GM23338 (cell line): Measurements from ENCODE around the gene SNCB. TPM values are rescaled to one million over a fixed set of nuclear protein-coding genes. Genes with fewer than 3 reads are reported as not detected.

Source experiments
- ATAC-seq: fragments of 200-7000 bp; cut with Tn5 transposase; 3 replicates; pipeline ENCODE4 v1.9.1; 2020
- DNase-seq: peaks from one replicate; pipeline ENCODE4 v3.0.0-alpha.2; 2015; ENCODE audit warnings: low spot score
- H2AFZ ChIP-seq: fragments of 200-600 bp; sonication (generic); 2 replicates; pipeline ENCODE4 v1.8.0; 2016; ENCODE audit warnings: antibody characterized with exemption, mild to moderate bottlenecking, moderate library complexity
- H3F3A ChIP-seq: fragments of 200-600 bp; sonication (generic); replicated peaks from 2 replicates; pipeline ENCODE4 v1.8.0; 2017; ENCODE audit warnings: antibody characterized with exemption, mixed run types, low read depth
- H3K27ac ChIP-seq: fragments of 200-600 bp; sonication (generic); 2 replicates; pipeline ENCODE4 v1.6.1; 2016; ENCODE audit warnings: low read depth
- H3K27me3 ChIP-seq: fragments of 200-600 bp; sonication (generic); 2 replicates; pipeline ENCODE4 v1.8.0; 2016; ENCODE audit warnings: mild to moderate bottlenecking, mixed run types, moderate library complexity; ENCODE audit not compliant: insufficient read depth
- H3K36me3 ChIP-seq: fragments of 200-600 bp; sonication (generic); 2 replicates; pipeline ENCODE4 v1.8.0; 2016; ENCODE audit warnings: mild to moderate bottlenecking; ENCODE audit not compliant: insufficient read depth
- H3K4me1 ChIP-seq: fragments of 200-600 bp; sonication (generic); 2 replicates; pipeline ENCODE4 v1.8.0; 2016; ENCODE audit warnings: mild to moderate bottlenecking, moderate library complexity; ENCODE audit not compliant: insufficient read depth
- H3K4me2 ChIP-seq: fragments of 200-600 bp; sonication (generic); 2 replicates; pipeline ENCODE4 v1.7.1; 2017; ENCODE audit warnings: mixed run types
- H3K4me3 ChIP-seq: fragments of 200-600 bp; sonication (generic); 2 replicates; pipeline ENCODE4 v1.6.1; 2016; ENCODE audit warnings: mixed run types
- H3K79me2 ChIP-seq: fragments of 200-600 bp; sonication (generic); replicated peaks from 2 replicates; pipeline ENCODE4 v1.8.0; 2017; ENCODE audit warnings: mild to moderate bottlenecking; ENCODE audit not compliant: insufficient read depth
- H3K9me2 ChIP-seq: fragments of 200-600 bp; sonication (generic); 2 replicates; pipeline ENCODE4 v1.8.0; 2017; ENCODE audit not compliant: insufficient read depth
- H4K20me1 ChIP-seq: fragments of 200-600 bp; sonication (generic); replicated peaks from 2 replicates; pipeline ENCODE4 v1.8.0; 2017; ENCODE audit warnings: mild to moderate bottlenecking; ENCODE audit not compliant: insufficient read depth
- H3K27ac Mint-ChIP-seq: 2 replicates; pipeline ENCODE4 v1.8.0; 2020; ENCODE audit warnings: inconsistent platforms, mild to moderate bottlenecking, moderate library complexity, mixed read lengths
- H3K27me3 Mint-ChIP-seq: 3 replicates; pipeline ENCODE4 v1.8.0; 2022; ENCODE audit warnings: low read depth, mild to moderate bottlenecking, moderate library complexity, mixed read lengths, inconsistent platforms; ENCODE audit not compliant: insufficient read depth, poor library complexity
- H3K36me3 Mint-ChIP-seq: 3 replicates; pipeline ENCODE4 v1.8.0; 2021; ENCODE audit warnings: low read depth, mild to moderate bottlenecking, inconsistent platforms, moderate library complexity, mixed read lengths
- H3K4me1 Mint-ChIP-seq: 3 replicates; pipeline ENCODE4 v1.8.0; 2020; ENCODE audit warnings: mild to moderate bottlenecking, inconsistent platforms, mixed read lengths
- H3K4me3 Mint-ChIP-seq: 3 replicates; pipeline ENCODE4 v1.8.0; 2021; ENCODE audit warnings: moderate library complexity, mild to moderate bottlenecking, inconsistent platforms, mixed read lengths
- H3K9me3 Mint-ChIP-seq: 3 replicates; pipeline ENCODE4 v1.8.0; 2020; ENCODE audit warnings: moderate library complexity, mild to moderate bottlenecking, inconsistent platforms, mixed read lengths
- CREB1 ChIP-seq: fragments of 250-450 bp; sonication (Bioruptor Pico); IDR thresholded peaks from 2 replicates; pipeline ENCODE4 v1.5.0; 2020; ENCODE audit warnings: low read depth, mild to moderate bottlenecking, moderate library complexity
- EZH2 ChIP-seq: fragments of 200-600 bp; sonication (generic); IDR thresholded peaks from one replicate; pipeline ENCODE4 v1.8.0; 2017; ENCODE audit warnings: antibody characterized with exemption, mild to moderate bottlenecking, low read depth; ENCODE audit not compliant: unreplicated experiment
- EZH2phosphoT487 ChIP-seq: fragments of 200-600 bp; sonication (generic); IDR thresholded peaks from one replicate; pipeline ENCODE4 v1.8.1; 2018; ENCODE audit warnings: antibody characterized with exemption; ENCODE audit not compliant: unreplicated experiment
- JUNB ChIP-seq: IDR thresholded peaks from one replicate; pipeline ENCODE4 v1.6.1; 2016; ENCODE audit warnings: antibody characterized with exemption; ENCODE audit not compliant: unreplicated experiment
- NANOG ChIP-seq: IDR thresholded peaks from 2 replicates; pipeline ENCODE4 v1.6.1; 2016; ENCODE audit warnings: antibody characterized with exemption, borderline replicate concordance
- POLR2AphosphoS5 ChIP-seq: IDR thresholded peaks from 2 replicates; pipeline ENCODE4 v1.6.1; 2016; ENCODE audit warnings: antibody characterized with exemption, low read depth
- STAT1 ChIP-seq: IDR thresholded peaks from one replicate; pipeline ENCODE4 v1.6.1; 2016; ENCODE audit warnings: antibody characterized with exemption; ENCODE audit not compliant: unreplicated experiment
- ZNF114 ChIP-seq: fragments of 250-450 bp; sonication (Bioruptor Pico); IDR thresholded peaks from 2 replicates; pipeline ENCODE4 v1.5.0; 2020; ENCODE audit warnings: mild to moderate bottlenecking, moderate library complexity
- ZNF331 ChIP-seq: fragments of 250-450 bp; sonication (Bioruptor Pico); IDR thresholded peaks from 2 replicates; pipeline ENCODE4 v1.5.0; 2020; ENCODE audit warnings: low read depth, mild to moderate bottlenecking, moderate library complexity
- polyA plus RNA-seq: library from polyadenylated mRNA; unstranded; fragments of >200 nt; fragmentation: Nextera tagmentation; extraction: Ambion mirVana; gene quantifications from 2 replicates; pipeline ENCODE4 v1.2.1, GENCODE V29; 2016
- total RNA-seq: library from RNA; depleted of rRNA; stranded (reverse); fragments of >200 nt; shearing (Covaris generic); gene quantifications from 2 replicates; pipeline ENCODE4 v1.2.3, GENCODE V29; 2014
- TF ChIP-seq, protein P1 (sequence below): fragments of 250-450 bp; sonication (Bioruptor Pico); IDR thresholded peaks from 2 replicates; pipeline ENCODE4 v1.5.0; 2020; ENCODE audit warnings: mild to moderate bottlenecking, moderate library complexity
- TF ChIP-seq, protein P2 (sequence below): IDR thresholded peaks from one replicate; pipeline ENCODE4 v1.6.1; 2018; ENCODE audit warnings: antibody characterized with exemption; ENCODE audit not compliant: unreplicated experiment
- TF ChIP-seq, protein P3 (sequence below), 2 experiments: fragments of 200-600 bp in 1 of 2; sonication (generic) in 1 of 2; conservative IDR thresholded peaks; 2 replicates each; pipeline versions ENCODE4 v1.5.1 to v1.6.1; 2016 to 2017; ENCODE audit warnings: antibody characterized with exemption in 2 of 2, low read depth in 2 of 2, mild to moderate bottlenecking in 2 of 2, moderate library complexity in 1 of 2
- TF ChIP-seq, protein P4 (sequence below): IDR thresholded peaks from 2 replicates; pipeline ENCODE4 v1.6.1; 2016; ENCODE audit warnings: antibody characterized with exemption

SNCB gene
- total and polyA plus RNA-seq, 2 experiments from 2014 or later = 3.6 to 13.5 TPM

GRCh38 chr5:176677209-176677939 is 47.0 kb upstream of the SNCB start:
- H3K9me2 ChIP-seq = no peaks in the 10 kb centered on the region
- no peak overlapping the region for H3K4me3 ChIP-seq
- no peak overlapping the region for H2AFZ ChIP-seq
- no peaks in the 10 kb centered on the region for H3F3A ChIP-seq
- no peak for TF ChIP-seq POLR2AphosphoS5
- TF ChIP-seq, protein P1, sequence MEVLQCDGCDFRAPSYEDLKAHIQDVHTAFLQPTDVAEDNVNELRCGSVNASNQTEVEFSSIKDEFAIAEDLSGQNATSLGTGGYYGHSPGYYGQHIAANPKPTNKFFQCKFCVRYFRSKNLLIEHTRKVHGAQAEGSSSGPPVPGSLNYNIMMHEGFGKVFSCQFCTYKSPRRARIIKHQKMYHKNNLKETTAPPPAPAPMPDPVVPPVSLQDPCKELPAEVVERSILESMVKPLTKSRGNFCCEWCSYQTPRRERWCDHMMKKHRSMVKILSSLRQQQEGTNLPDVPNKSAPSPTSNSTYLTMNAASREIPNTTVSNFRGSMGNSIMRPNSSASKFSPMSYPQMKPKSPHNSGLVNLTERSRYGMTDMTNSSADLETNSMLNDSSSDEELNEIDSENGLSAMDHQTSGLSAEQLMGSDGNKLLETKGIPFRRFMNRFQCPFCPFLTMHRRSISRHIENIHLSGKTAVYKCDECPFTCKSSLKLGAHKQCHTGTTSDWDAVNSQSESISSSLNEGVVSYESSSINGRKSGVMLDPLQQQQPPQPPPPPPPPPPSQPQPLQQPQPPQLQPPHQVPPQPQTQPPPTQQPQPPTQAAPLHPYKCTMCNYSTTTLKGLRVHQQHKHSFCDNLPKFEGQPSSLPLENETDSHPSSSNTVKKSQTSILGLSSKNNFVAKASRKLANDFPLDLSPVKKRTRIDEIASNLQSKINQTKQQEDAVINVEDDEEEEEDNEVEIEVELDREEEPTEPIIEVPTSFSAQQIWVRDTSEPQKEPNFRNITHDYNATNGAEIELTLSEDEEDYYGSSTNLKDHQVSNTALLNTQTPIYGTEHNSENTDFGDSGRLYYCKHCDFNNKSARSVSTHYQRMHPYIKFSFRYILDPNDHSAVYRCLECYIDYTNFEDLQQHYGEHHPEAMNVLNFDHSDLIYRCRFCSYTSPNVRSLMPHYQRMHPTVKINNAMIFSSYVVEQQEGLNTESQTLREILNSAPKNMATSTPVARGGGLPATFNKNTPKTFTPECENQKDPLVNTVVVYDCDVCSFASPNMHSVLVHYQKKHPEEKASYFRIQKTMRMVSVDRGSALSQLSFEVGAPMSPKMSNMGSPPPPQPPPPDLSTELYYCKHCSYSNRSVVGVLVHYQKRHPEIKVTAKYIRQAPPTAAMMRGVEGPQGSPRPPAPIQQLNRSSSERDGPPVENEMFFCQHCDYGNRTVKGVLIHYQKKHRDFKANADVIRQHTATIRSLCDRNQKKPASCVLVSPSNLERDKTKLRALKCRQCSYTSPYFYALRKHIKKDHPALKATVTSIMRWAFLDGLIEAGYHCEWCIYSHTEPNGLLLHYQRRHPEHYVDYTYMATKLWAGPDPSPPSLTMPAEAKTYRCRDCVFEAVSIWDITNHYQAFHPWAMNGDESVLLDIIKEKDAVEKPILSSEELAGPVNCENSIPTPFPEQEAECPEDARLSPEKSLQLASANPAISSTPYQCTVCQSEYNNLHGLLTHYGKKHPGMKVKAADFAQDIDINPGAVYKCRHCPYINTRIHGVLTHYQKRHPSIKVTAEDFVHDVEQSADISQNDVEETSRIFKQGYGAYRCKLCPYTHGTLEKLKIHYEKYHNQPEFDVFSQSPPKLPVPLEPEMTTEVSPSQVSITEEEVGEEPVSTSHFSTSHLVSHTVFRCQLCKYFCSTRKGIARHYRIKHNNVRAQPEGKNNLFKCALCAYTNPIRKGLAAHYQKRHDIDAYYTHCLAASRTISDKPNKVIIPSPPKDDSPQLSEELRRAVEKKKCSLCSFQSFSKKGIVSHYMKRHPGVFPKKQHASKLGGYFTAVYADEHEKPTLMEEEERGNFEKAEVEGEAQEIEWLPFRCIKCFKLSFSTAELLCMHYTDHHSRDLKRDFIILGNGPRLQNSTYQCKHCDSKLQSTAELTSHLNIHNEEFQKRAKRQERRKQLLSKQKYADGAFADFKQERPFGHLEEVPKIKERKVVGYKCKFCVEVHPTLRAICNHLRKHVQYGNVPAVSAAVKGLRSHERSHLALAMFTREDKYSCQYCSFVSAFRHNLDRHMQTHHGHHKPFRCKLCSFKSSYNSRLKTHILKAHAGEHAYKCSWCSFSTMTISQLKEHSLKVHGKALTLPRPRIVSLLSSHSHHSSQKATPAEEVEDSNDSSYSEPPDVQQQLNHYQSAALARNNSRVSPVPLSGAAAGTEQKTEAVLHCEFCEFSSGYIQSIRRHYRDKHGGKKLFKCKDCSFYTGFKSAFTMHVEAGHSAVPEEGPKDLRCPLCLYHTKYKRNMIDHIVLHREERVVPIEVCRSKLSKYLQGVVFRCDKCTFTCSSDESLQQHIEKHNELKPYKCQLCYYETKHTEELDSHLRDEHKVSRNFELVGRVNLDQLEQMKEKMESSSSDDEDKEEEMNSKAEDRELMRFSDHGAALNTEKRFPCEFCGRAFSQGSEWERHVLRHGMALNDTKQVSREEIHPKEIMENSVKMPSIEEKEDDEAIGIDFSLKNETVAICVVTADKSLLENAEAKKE = no peak
- TF ChIP-seq, protein P2, sequence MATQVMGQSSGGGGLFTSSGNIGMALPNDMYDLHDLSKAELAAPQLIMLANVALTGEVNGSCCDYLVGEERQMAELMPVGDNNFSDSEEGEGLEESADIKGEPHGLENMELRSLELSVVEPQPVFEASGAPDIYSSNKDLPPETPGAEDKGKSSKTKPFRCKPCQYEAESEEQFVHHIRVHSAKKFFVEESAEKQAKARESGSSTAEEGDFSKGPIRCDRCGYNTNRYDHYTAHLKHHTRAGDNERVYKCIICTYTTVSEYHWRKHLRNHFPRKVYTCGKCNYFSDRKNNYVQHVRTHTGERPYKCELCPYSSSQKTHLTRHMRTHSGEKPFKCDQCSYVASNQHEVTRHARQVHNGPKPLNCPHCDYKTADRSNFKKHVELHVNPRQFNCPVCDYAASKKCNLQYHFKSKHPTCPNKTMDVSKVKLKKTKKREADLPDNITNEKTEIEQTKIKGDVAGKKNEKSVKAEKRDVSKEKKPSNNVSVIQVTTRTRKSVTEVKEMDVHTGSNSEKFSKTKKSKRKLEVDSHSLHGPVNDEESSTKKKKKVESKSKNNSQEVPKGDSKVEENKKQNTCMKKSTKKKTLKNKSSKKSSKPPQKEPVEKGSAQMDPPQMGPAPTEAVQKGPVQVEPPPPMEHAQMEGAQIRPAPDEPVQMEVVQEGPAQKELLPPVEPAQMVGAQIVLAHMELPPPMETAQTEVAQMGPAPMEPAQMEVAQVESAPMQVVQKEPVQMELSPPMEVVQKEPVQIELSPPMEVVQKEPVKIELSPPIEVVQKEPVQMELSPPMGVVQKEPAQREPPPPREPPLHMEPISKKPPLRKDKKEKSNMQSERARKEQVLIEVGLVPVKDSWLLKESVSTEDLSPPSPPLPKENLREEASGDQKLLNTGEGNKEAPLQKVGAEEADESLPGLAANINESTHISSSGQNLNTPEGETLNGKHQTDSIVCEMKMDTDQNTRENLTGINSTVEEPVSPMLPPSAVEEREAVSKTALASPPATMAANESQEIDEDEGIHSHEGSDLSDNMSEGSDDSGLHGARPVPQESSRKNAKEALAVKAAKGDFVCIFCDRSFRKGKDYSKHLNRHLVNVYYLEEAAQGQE = no peak
- no peak for TF ChIP-seq JUNB
- no peak for TF ChIP-seq STAT1
- no peak for TF ChIP-seq ZNF114
- no peak for TF ChIP-seq ZNF331
- TF ChIP-seq EZH2 = no peak
- TF ChIP-seq, protein P3, sequence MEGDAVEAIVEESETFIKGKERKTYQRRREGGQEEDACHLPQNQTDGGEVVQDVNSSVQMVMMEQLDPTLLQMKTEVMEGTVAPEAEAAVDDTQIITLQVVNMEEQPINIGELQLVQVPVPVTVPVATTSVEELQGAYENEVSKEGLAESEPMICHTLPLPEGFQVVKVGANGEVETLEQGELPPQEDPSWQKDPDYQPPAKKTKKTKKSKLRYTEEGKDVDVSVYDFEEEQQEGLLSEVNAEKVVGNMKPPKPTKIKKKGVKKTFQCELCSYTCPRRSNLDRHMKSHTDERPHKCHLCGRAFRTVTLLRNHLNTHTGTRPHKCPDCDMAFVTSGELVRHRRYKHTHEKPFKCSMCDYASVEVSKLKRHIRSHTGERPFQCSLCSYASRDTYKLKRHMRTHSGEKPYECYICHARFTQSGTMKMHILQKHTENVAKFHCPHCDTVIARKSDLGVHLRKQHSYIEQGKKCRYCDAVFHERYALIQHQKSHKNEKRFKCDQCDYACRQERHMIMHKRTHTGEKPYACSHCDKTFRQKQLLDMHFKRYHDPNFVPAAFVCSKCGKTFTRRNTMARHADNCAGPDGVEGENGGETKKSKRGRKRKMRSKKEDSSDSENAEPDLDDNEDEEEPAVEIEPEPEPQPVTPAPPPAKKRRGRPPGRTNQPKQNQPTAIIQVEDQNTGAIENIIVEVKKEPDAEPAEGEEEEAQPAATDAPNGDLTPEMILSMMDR (conservative IDR thresholded peaks at IDR 0.05; ENCODE audit: low read depth in 2 of 2) = no peak
- TF ChIP-seq, protein P4, sequence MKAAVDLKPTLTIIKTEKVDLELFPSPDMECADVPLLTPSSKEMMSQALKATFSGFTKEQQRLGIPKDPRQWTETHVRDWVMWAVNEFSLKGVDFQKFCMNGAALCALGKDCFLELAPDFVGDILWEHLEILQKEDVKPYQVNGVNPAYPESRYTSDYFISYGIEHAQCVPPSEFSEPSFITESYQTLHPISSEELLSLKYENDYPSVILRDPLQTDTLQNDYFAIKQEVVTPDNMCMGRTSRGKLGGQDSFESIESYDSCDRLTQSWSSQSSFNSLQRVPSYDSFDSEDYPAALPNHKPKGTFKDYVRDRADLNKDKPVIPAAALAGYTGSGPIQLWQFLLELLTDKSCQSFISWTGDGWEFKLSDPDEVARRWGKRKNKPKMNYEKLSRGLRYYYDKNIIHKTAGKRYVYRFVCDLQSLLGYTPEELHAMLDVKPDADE = no peak
- TF ChIP-seq NANOG = no peak
- TF ChIP-seq EZH2phosphoT487 = no peak
- no peak for TF ChIP-seq CREB1 (CRISPR knock-in tag)
- H3K4me1 ChIP-seq = peaks cover 4% of the 10 kb centered on the region; the same call in 1 of the 2 replicates
- no peak overlapping the region for H3K27ac ChIP-seq
- no peak for ATAC-seq
- no peak overlapping the region for H3K4me2 ChIP-seq
- Mint-ChIP-seq H3K9me3 (no peaks in the 10 kb centered on the region; the same call in 2 of the 3 replicates), H3K27me3 (peaks cover 22% of the 10 kb centered on the region), H3K4me3 (no peak overlapping the region), H3K36me3 (no peaks in the 10 kb centered on the region), H3K27ac (no peak overlapping the region), H3K4me1 (peaks cover 24% of the 10 kb centered on the region)
- H3K27me3 ChIP-seq = peaks cover 22% of the 10 kb centered on the region
- H3K36me3 ChIP-seq = no peaks in the 10 kb centered on the region
- H3K79me2 ChIP-seq = no peaks in the 10 kb centered on the region
- no peaks in the 10 kb centered on the region for H4K20me1 ChIP-seq
- no peak for DNase-seq
